Dendritic cell treated with granulocyte-macrophage colony-stimulating factor and Interleukin-4, amounts not matched to agents 40 ng/mL and 50 ng/mL, for 4 days (primary cell): Measurements from ENCODE around the gene SLC6A11.

Experiments used
- H3K27ac Mint-ChIP-seq: one replicate; pipeline ENCODE4 v1.8.0; 2022; ENCODE audit warnings: mild to moderate bottlenecking, mixed read lengths
- H3K27me3 Mint-ChIP-seq: one replicate; pipeline ENCODE4 v1.8.0; 2022; ENCODE audit warnings: mild to moderate bottlenecking, mixed read lengths
- H3K36me3 Mint-ChIP-seq: one replicate; pipeline ENCODE4 v1.8.0; 2022; ENCODE audit warnings: low read depth, mixed read lengths
- H3K4me1 Mint-ChIP-seq: one replicate; pipeline ENCODE4 v1.8.0; 2022; ENCODE audit warnings: low read depth, mixed read lengths
- H3K4me3 Mint-ChIP-seq: one replicate; pipeline ENCODE4 v1.8.0; 2022; ENCODE audit warnings: mild to moderate bottlenecking, moderate library complexity, mixed read lengths
- H3K9me3 Mint-ChIP-seq: one replicate; pipeline ENCODE4 v1.8.0; 2022; ENCODE audit warnings: mixed read lengths
- intact Hi-C: fragments of 100-400 bp; cut with micrococcal nuclease; formaldehyde crosslinking; loops from one replicate; pipeline ENCODE4 v1.15.0; 2022

Gene SLC6A11

GRCh38 chr3:10810376-10810775 lies 5.7 kb upstream of the SLC6A11 start:
- H3K4me3 Mint-ChIP-seq, result no peak overlapping the region
- H3K9me3 Mint-ChIP-seq, result no peaks in the 10 kb centered on the region
- H3K27me3 Mint-ChIP-seq, result peaks cover 35% of the 10 kb centered on the region
- intact Hi-C loops, result no loop called here
- no peaks in the 10 kb centered on the region for H3K36me3 Mint-ChIP-seq
- no peak overlapping the region for H3K27ac Mint-ChIP-seq
- H3K4me1 Mint-ChIP-seq, result peaks cover 7% of the 10 kb centered on the region

- H3K27me3 Mint-ChIP-seq, result peaks cover 52% of the 10 kb centered on the region
- H3K36me3 Mint-ChIP-seq, result no peaks in the 10 kb centered on the region
- no peak overlapping the region for H3K4me3 Mint-ChIP-seq
- no peaks in the 10 kb centered on the region for H3K9me3 Mint-ChIP-seq
- H3K4me1 Mint-ChIP-seq, result peaks cover 7% of the 10 kb centered on the region
- intact Hi-C loops, result no loop called here
- H3K27ac Mint-ChIP-seq, result no peak overlapping the region
Measured at GRCh38 chr3:10813425-10813824, 2.6 kb upstream of the SLC6A11 start.

- H3K4me1 Mint-ChIP-seq, result peaks cover 7% of the 10 kb centered on the region
- peaks cover 57% of the 10 kb centered on the region for H3K27me3 Mint-ChIP-seq
- H3K27ac Mint-ChIP-seq, result no peak overlapping the region
- no peak overlapping the region for H3K4me3 Mint-ChIP-seq
- H3K9me3 Mint-ChIP-seq, result no peaks in the 10 kb centered on the region
- no peaks in the 10 kb centered on the region for H3K36me3 Mint-ChIP-seq
- intact Hi-C loops, result no loop called here
Measured at GRCh38 chr3:10814623-10815022, 1.4 kb upstream of the SLC6A11 start.

- no peak overlapping the region for H3K4me3 Mint-ChIP-seq
- peaks cover 56% of the 10 kb centered on the region for H3K27me3 Mint-ChIP-seq
- intact Hi-C loops, result no loop called here
- no peaks in the 10 kb centered on the region for H3K36me3 Mint-ChIP-seq
- H3K4me1 Mint-ChIP-seq, result peaks cover 7% of the 10 kb centered on the region
- no peak overlapping the region for H3K27ac Mint-ChIP-seq
- H3K9me3 Mint-ChIP-seq, result no peaks in the 10 kb centered on the region
Measured at GRCh38 chr3:10815487-10815886, 541 bp upstream of the SLC6A11 start.

- no peaks in the 10 kb centered on the region for H3K36me3 Mint-ChIP-seq
- H3K27me3 Mint-ChIP-seq, result peaks cover 55% of the 10 kb centered on the region
- H3K4me3 Mint-ChIP-seq, result no peak overlapping the region
- H3K27ac Mint-ChIP-seq, result no peak overlapping the region
- H3K9me3 Mint-ChIP-seq, result no peaks in the 10 kb centered on the region
- intact Hi-C loops, result no loop called here
- peaks cover 7% of the 10 kb centered on the region for H3K4me1 Mint-ChIP-seq
Measured at GRCh38 chr3:10816863-10817253, 830 bp downstream of the SLC6A11 start.

- peaks cover 7% of the 10 kb centered on the region for H3K4me1 Mint-ChIP-seq
- no peak overlapping the region for H3K4me3 Mint-ChIP-seq
- peaks cover 60% of the 10 kb centered on the region for H3K27me3 Mint-ChIP-seq
- H3K36me3 Mint-ChIP-seq, result no peaks in the 10 kb centered on the region
- intact Hi-C loops, result no loop called here
- no peak overlapping the region for H3K27ac Mint-ChIP-seq
- no peaks in the 10 kb centered on the region for H3K9me3 Mint-ChIP-seq
Measured at GRCh38 chr3:10817506-10817905, 1.5 kb downstream of the SLC6A11 start.

- no peaks in the 10 kb centered on the region for H3K4me1 Mint-ChIP-seq
- intact Hi-C loops, result no loop called here
- H3K36me3 Mint-ChIP-seq, result no peaks in the 10 kb centered on the region
- no peaks in the 10 kb centered on the region for H3K9me3 Mint-ChIP-seq
- H3K27me3 Mint-ChIP-seq, result peaks cover 31% of the 10 kb centered on the region
- no peak overlapping the region for H3K27ac Mint-ChIP-seq
- no peak overlapping the region for H3K4me3 Mint-ChIP-seq
Measured at GRCh38 chr3:10822055-10822454, 6.0 kb downstream of the SLC6A11 start.

GRCh38 chr3:10822708-10823515 lies 6.9 kb downstream of the SLC6A11 start:
- Mint-ChIP-seq H3K4me1 (no peaks in the 10 kb centered on the region), H3K36me3 (no peaks in the 10 kb centered on the region), H3K27me3 (peaks cover 23% of the 10 kb centered on the region), H3K9me3 (no peaks in the 10 kb centered on the region), H3K4me3 (no peak overlapping the region), H3K27ac (no peak overlapping the region)
- intact Hi-C loops, result no loop called here

GRCh38 chr3:10823516-10823818 lies 7.4 kb downstream of the SLC6A11 start:
- Mint-ChIP-seq H3K4me3 (no peak overlapping the region), H3K9me3 (no peaks in the 10 kb centered on the region), H3K36me3 (no peaks in the 10 kb centered on the region), H3K27ac (no peak overlapping the region), H3K4me1 (no peaks in the 10 kb centered on the region), H3K27me3 (peaks cover 20% of the 10 kb centered on the region)
- intact Hi-C loops, result no loop called here

- Mint-ChIP-seq H3K27ac (no peak overlapping the region), H3K36me3 (no peaks in the 10 kb centered on the region), H3K9me3 (no peaks in the 10 kb centered on the region), H3K4me1 (no peaks in the 10 kb centered on the region), H3K4me3 (no peak overlapping the region), H3K27me3 (peaks cover 15% of the 10 kb centered on the region)
- intact Hi-C loops, result no loop called here
Measured at GRCh38 chr3:10824468-10824867, 8.4 kb downstream of the SLC6A11 start.

GRCh38 chr3:10833855-10834414 lies 17.9 kb downstream of the SLC6A11 start:
- no peaks in the 10 kb centered on the region for H3K9me3 Mint-ChIP-seq
- H3K27me3 Mint-ChIP-seq, result peaks cover 5% of the 10 kb centered on the region
- no peak overlapping the region for H3K4me3 Mint-ChIP-seq
- peaks cover 2% of the 10 kb centered on the region for H3K4me1 Mint-ChIP-seq
- intact Hi-C loops, result no loop called here
- H3K27ac Mint-ChIP-seq, result no peak overlapping the region
- no peaks in the 10 kb centered on the region for H3K36me3 Mint-ChIP-seq

GRCh38 chr3:10834951-10835350 lies 18.9 kb downstream of the SLC6A11 start:
- Mint-ChIP-seq H3K27me3 (peaks cover 13% of the 10 kb centered on the region), H3K4me1 (peaks cover 11% of the 10 kb centered on the region), H3K4me3 (no peak overlapping the region), H3K9me3 (no peaks in the 10 kb centered on the region), H3K27ac (no peak overlapping the region), H3K36me3 (no peaks in the 10 kb centered on the region)
- intact Hi-C loops, result loop anchor here (1.0 kb wide), 1 partner anchor 48 kb away; no protein-coding TSS in a partner anchor

- intact Hi-C loops, result loop anchor here (1.0 kb wide), 1 partner anchor 48 kb away; no protein-coding TSS in a partner anchor
- no peak overlapping the region for H3K27ac Mint-ChIP-seq
- H3K9me3 Mint-ChIP-seq, result no peaks in the 10 kb centered on the region
- no peaks in the 10 kb centered on the region for H3K36me3 Mint-ChIP-seq
- peaks cover 12% of the 10 kb centered on the region for H3K4me1 Mint-ChIP-seq
- no peak overlapping the region for H3K4me3 Mint-ChIP-seq
- H3K27me3 Mint-ChIP-seq, result peaks cover 17% of the 10 kb centered on the region
Measured at GRCh38 chr3:10835406-10835805, 19.4 kb downstream of the SLC6A11 start.

GRCh38 chr3:10836676-10837075 lies 20.6 kb downstream of the SLC6A11 start:
- peaks cover 17% of the 10 kb centered on the region for H3K27me3 Mint-ChIP-seq
- H3K36me3 Mint-ChIP-seq, result no peaks in the 10 kb centered on the region
- no peak overlapping the region for H3K4me3 Mint-ChIP-seq
- H3K27ac Mint-ChIP-seq, result no peak overlapping the region
- peaks cover 12% of the 10 kb centered on the region for H3K4me1 Mint-ChIP-seq
- intact Hi-C loops, result no loop called here
- H3K9me3 Mint-ChIP-seq, result no peaks in the 10 kb centered on the region

- no peaks in the 10 kb centered on the region for H3K9me3 Mint-ChIP-seq
- H3K4me3 Mint-ChIP-seq, result no peak overlapping the region
- H3K4me1 Mint-ChIP-seq, result peaks cover 14% of the 10 kb centered on the region
- no peaks in the 10 kb centered on the region for H3K36me3 Mint-ChIP-seq
- intact Hi-C loops, result no loop called here
- H3K27me3 Mint-ChIP-seq, result peaks cover 17% of the 10 kb centered on the region
- no peak overlapping the region for H3K27ac Mint-ChIP-seq
Measured at GRCh38 chr3:10837849-10838248, 21.8 kb downstream of the SLC6A11 start.
